Measurements from ENCODE around the gene TGFBR2.

The TGFBR2 gene

DNA sequence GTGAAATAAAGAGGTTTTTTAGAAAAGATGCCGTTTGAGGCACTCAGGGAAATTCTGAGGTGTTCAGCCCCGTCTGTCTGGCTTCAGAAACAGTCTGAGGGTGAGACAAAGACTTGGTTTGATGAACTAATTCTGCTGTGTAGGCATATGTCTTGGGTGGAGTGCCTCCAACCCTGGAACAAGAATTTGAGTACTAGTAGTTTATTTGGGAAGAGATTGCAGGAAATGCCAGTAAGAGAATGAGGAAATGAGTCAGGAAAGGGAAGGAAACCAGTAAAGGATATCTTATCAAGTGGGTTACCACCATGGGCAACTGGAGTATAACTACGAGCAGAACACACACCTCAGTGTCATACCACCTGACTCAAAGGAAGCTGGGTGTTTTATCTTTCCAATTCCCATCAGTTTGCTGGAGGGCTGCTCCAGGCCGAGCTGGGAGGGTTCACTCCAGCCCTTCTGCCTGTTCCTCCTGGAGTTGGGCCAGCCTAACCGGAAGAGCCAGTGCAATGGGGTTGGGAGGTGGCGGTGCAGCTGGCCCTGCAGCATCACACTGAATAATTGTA lies 75.3 kb downstream of the TGFBR2 start:
- H3K4me1 ChIP-seq (ENCODE audit: control insufficient read depth in 1 of 2, insufficient read depth in 1 of 2, low read depth in 1 of 2, low read length in 1 of 2), result peaks cover 34 to 40% of the 10 kb centered on the region in 2 experiments
- H3K27me3 ChIP-seq, result no peaks in the 10 kb centered on the region
- TF ChIP-seq, protein P1, sequence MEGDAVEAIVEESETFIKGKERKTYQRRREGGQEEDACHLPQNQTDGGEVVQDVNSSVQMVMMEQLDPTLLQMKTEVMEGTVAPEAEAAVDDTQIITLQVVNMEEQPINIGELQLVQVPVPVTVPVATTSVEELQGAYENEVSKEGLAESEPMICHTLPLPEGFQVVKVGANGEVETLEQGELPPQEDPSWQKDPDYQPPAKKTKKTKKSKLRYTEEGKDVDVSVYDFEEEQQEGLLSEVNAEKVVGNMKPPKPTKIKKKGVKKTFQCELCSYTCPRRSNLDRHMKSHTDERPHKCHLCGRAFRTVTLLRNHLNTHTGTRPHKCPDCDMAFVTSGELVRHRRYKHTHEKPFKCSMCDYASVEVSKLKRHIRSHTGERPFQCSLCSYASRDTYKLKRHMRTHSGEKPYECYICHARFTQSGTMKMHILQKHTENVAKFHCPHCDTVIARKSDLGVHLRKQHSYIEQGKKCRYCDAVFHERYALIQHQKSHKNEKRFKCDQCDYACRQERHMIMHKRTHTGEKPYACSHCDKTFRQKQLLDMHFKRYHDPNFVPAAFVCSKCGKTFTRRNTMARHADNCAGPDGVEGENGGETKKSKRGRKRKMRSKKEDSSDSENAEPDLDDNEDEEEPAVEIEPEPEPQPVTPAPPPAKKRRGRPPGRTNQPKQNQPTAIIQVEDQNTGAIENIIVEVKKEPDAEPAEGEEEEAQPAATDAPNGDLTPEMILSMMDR (IDR thresholded peaks at IDR 0.05), result no peak
- peak overlapping the region; percentile 67 for H3K27ac ChIP-seq
- no peak overlapping the region for H3K4me3 ChIP-seq (ENCODE audit: low read depth in 1 of 2, low read length in 1 of 2)
- H3K9me3 ChIP-seq, result no peaks in the 10 kb centered on the region
- peaks cover 96% of the 10 kb centered on the region for H3K36me3 ChIP-seq

DNA sequence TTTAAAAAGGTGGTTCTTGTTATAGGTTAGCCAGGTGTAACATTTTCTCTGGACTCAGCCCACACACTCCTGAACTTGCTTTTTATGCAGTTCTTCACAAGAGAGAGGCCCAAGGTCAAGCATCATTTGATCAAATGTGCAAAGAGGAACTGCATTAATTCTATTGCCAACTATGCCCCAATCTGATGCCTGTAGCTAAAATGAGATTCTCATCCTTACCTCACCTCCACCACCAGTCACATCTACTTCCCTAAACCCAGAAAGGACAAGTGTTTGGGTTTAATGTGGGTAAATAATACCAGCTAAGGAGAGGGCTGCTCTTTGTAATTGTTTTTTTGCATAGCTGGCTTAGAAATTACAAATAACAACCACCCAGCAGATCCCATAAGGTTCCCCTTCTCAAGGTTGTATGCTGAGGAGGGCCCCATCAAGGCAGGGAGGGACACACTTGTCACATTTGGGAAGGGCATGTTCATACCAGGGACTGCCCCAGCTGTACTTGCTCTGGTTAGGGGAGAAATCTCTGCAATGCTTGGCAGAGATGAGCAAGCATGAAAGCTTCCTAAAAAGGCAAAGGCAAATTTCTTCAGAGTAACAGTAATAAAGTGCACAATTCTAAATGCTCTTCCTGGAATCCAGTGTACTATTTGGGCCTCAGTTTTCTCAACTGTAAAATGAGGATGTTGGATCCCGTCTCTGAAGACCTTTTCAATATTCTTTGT lies 76.2 kb downstream of the TGFBR2 start:
- Histone ChIP-seq H3K27ac (peak overlapping the region; percentile 67), H3K4me1 (ENCODE audit: control insufficient read depth in 1 of 2, insufficient read depth in 1 of 2, low read depth in 1 of 2, low read length in 1 of 2) (peaks cover 34 to 40% of the 10 kb centered on the region in 2 experiments), H3K36me3 (peaks cover 95% of the 10 kb centered on the region), H3K27me3 (no peaks in the 10 kb centered on the region), H3K4me3 (ENCODE audit: low read depth in 1 of 2, low read length in 1 of 2) (no peak overlapping the region), H3K9me3 (no peaks in the 10 kb centered on the region)
- TF ChIP-seq, protein P1 (IDR thresholded peaks at IDR 0.05), result no peak

DNA sequence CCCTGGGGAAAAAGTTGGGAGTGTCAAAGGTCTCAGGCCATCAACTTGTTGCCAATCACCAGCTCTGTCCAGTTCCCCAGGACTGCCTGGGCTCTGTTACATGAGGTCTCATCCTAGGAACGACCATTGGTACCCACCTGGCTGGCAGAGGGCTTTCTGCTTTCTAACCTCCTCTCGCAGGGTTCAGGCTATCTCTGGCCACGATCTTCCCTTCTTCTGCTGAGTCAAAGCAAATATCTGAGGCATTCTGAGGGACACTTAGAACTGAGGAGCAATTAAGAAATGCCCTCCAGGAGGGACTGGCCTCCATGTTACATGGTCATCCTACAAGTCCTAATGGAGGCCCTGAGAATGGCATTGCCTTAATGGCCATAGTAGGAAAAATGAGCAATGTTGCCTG lies 77.4 kb downstream of the TGFBR2 start:
- peak overlapping the region; percentile 67 for H3K27ac ChIP-seq
- no peak overlapping the region for H3K4me3 ChIP-seq (ENCODE audit: low read depth in 1 of 2, low read length in 1 of 2)
- peaks cover 34 to 40% of the 10 kb centered on the region in 2 experiments for H3K4me1 ChIP-seq (ENCODE audit: control insufficient read depth in 1 of 2, insufficient read depth in 1 of 2, low read depth in 1 of 2, low read length in 1 of 2)
- no peaks in the 10 kb centered on the region for H3K9me3 ChIP-seq
- TF ChIP-seq, protein P1 (IDR thresholded peaks at IDR 0.05), result no peak
- no peaks in the 10 kb centered on the region for H3K27me3 ChIP-seq
- H3K36me3 ChIP-seq, result peaks cover 95% of the 10 kb centered on the region

DNA sequence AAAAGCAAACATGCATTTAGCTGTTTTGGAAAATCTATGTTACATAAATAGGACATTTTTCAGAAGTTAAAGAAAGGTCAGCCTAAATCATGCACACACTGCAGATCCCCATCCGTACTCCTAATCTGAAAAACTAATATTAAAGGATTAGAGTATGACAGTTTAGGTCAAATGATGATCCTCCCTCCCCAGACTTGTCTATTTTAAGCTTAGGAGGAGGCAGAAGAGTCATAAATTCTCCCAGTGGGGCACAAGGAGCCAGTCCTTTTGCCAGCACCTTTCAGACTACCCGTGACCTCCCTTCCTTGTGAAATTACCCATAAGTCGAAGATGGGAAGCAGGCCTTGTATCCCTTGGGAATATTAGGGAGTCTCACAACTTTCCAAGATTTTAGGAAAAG lies 78.0 kb downstream of the TGFBR2 start:
- peaks cover 34 to 40% of the 10 kb centered on the region in 2 experiments for H3K4me1 ChIP-seq (ENCODE audit: control insufficient read depth in 1 of 2, insufficient read depth in 1 of 2, low read depth in 1 of 2, low read length in 1 of 2)
- H3K9me3 ChIP-seq, result no peaks in the 10 kb centered on the region
- peaks cover 95% of the 10 kb centered on the region for H3K36me3 ChIP-seq
- H3K27me3 ChIP-seq, result no peaks in the 10 kb centered on the region
- no peak overlapping the region for H3K4me3 ChIP-seq (ENCODE audit: low read depth in 1 of 2, low read length in 1 of 2)
- TF ChIP-seq, protein P1 (IDR thresholded peaks at IDR 0.05), result no peak
- peak overlapping the region; percentile 58 for H3K27ac ChIP-seq

DNA sequence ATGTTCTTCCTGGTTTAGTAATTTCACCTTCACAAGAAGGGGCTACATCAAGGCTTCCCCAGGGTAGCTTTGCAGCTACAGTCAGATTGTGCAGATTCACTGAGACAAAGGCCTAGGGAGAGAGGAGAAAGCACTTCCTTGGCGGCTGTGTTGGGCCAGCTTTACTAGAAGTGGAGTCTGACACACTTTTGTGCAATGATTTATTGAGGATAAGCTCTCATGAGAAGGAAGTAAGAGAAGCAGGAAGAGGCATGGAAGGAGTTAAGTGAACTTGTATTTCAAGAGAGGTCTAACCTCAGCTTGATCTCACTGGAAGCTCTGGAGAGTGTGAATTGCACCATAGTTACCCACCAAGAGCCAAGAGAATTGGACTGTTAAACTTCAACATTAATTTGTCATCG lies 78.9 kb downstream of the TGFBR2 start:
- peaks cover 34 to 40% of the 10 kb centered on the region in 2 experiments for H3K4me1 ChIP-seq (ENCODE audit: control insufficient read depth in 1 of 2, insufficient read depth in 1 of 2, low read depth in 1 of 2, low read length in 1 of 2)
- H3K9me3 ChIP-seq, result no peaks in the 10 kb centered on the region
- H3K27me3 ChIP-seq, result no peaks in the 10 kb centered on the region
- TF ChIP-seq, protein P1 (IDR thresholded peaks at IDR 0.05), result no peak
- peaks cover 95% of the 10 kb centered on the region for H3K36me3 ChIP-seq
- peak overlapping the region; percentile 58 for H3K27ac ChIP-seq
- H3K4me3 ChIP-seq (ENCODE audit: low read depth in 1 of 2, low read length in 1 of 2), result no peak overlapping the region
